Mesenchymal stem cell (in vitro differentiated cells and primary cell): ENCODE data around the gene IL36G.

Experiments used
- DNase-seq: peaks from one replicate; pipeline ENCODE4 v3.0.0-alpha.2; 2013
- H2AFZ ChIP-seq: one replicate; pipeline ENCODE4 v1.6.1; 2013; ENCODE audit warnings: low read depth, mild to moderate bottlenecking, control low read depth, inconsistent platforms, low read length, moderate library complexity
- H2AK5ac ChIP-seq: 2 replicates; pipeline ENCODE4 v1.6.1; 2013; ENCODE audit warnings: low read length, moderate library complexity, mild to moderate bottlenecking, inconsistent platforms; ENCODE audit not compliant: severe bottlenecking
- H2BK120ac ChIP-seq: one replicate; pipeline ENCODE4 v1.6.1; 2013; ENCODE audit warnings: low read depth, mild to moderate bottlenecking, inconsistent platforms, low read length, moderate library complexity
- H2BK12ac ChIP-seq, 2 experiments: one replicate each; pipeline ENCODE4 v1.6.1; 2013; ENCODE audit warnings: inconsistent platforms in 2 of 2, low read length in 2 of 2, mild to moderate bottlenecking in 2 of 2, moderate library complexity in 2 of 2, control low read depth in 1 of 2
- H2BK15ac ChIP-seq: one replicate; pipeline ENCODE4 v1.6.1; 2013; ENCODE audit warnings: mild to moderate bottlenecking, low read depth, inconsistent platforms; ENCODE audit not compliant: poor library complexity, severe bottlenecking
- H2BK5ac ChIP-seq: 2 replicates; pipeline ENCODE4 v1.6.1; 2013; ENCODE audit warnings: low read depth, mild to moderate bottlenecking, low read length, control low read depth, inconsistent platforms; ENCODE audit not compliant: poor library complexity, severe bottlenecking
- H3K14ac ChIP-seq, 2 experiments: one replicate each; pipeline ENCODE4 v1.6.1; 2013; ENCODE audit warnings: inconsistent platforms in 2 of 2, low read length in 2 of 2, control low read depth in 1 of 2, mild to moderate bottlenecking in 1 of 2, moderate library complexity in 1 of 2
- H3K18ac ChIP-seq, 2 experiments: one replicate each; pipeline ENCODE4 v1.6.1; 2013; ENCODE audit warnings: inconsistent platforms in 2 of 2, low read length in 2 of 2, control low read depth in 1 of 2, low read depth in 1 of 2, mild to moderate bottlenecking in 1 of 2
- H3K23ac ChIP-seq, 2 experiments: one replicate each; pipeline ENCODE4 v1.6.1; 2013; ENCODE audit warnings: inconsistent platforms in 2 of 2, low read length in 2 of 2, mild to moderate bottlenecking in 2 of 2, moderate library complexity in 2 of 2, control low read depth in 1 of 2
- H3K27ac ChIP-seq: 2 replicates; pipeline ENCODE4 v1.5.1; 2013; ENCODE audit warnings: mild to moderate bottlenecking, moderate library complexity, low read length, control low read depth, inconsistent platforms; ENCODE audit not compliant: poor library complexity, severe bottlenecking
- H3K27me3 ChIP-seq, 2 experiments: 2 replicates each; pipeline versions ENCODE4 v1.6.1 to v1.7.0; 2013; ENCODE audit warnings: low read length in 2 of 2, mild to moderate bottlenecking in 2 of 2, moderate library complexity in 2 of 2, control low read depth in 1 of 2, inconsistent platforms in 1 of 2; ENCODE audit not compliant: control insufficient read depth in 1 of 2, insufficient read depth in 1 of 2
- H3K36me3 ChIP-seq, 2 experiments: 2 replicates each; pipeline versions ENCODE4 v1.6.1 to v1.7.0; 2013; ENCODE audit warnings: low read length in 2 of 2, control low read depth in 1 of 2, inconsistent platforms in 1 of 2, low read depth in 1 of 2, mild to moderate bottlenecking in 1 of 2; ENCODE audit not compliant: insufficient read depth in 2 of 2, control insufficient read depth in 1 of 2
- H3K4ac ChIP-seq, 2 experiments: one replicate each; pipeline ENCODE4 v1.6.1; 2013; ENCODE audit warnings: inconsistent platforms in 2 of 2, low read length in 2 of 2, mild to moderate bottlenecking in 2 of 2, moderate library complexity in 2 of 2, control low read depth in 1 of 2, low read depth in 1 of 2
- H3K4me1 ChIP-seq: 2 replicates; pipeline ENCODE4 v1.6.1; 2013; ENCODE audit warnings: low read depth, low read length, control low read depth; ENCODE audit not compliant: control insufficient read depth, insufficient read depth
- H3K4me2 ChIP-seq: 2 replicates; pipeline ENCODE4 v1.6.1; 2013; ENCODE audit warnings: low read length, mild to moderate bottlenecking, inconsistent platforms; ENCODE audit not compliant: poor library complexity, severe bottlenecking
- H3K4me3 ChIP-seq, 2 experiments: 2 replicates each; pipeline versions ENCODE4 v1.5.1 to v1.7.0; 2013; ENCODE audit warnings: low read length in 2 of 2, mild to moderate bottlenecking in 2 of 2, control low read depth in 1 of 2, low read depth in 1 of 2; ENCODE audit not compliant: insufficient read depth in 1 of 2
- H3K79me1 ChIP-seq: replicated peaks from 2 replicates; pipeline ENCODE4 v1.6.1; 2013; ENCODE audit warnings: mild to moderate bottlenecking, control low read depth, low read length, inconsistent platforms; ENCODE audit not compliant: poor library complexity, severe bottlenecking
- H3K9ac ChIP-seq: 2 replicates; pipeline ENCODE4 v1.7.0; 2013; ENCODE audit warnings: mild to moderate bottlenecking, low read length, moderate library complexity
- H3K9me3 ChIP-seq: 2 replicates; pipeline ENCODE4 v1.7.0; 2013; ENCODE audit warnings: mild to moderate bottlenecking, low read length; ENCODE audit not compliant: control insufficient read depth
- H4K8ac ChIP-seq: one replicate; pipeline ENCODE4 v1.6.1; 2013; ENCODE audit warnings: inconsistent platforms, mild to moderate bottlenecking, low read length, moderate library complexity
- H4K91ac ChIP-seq: one replicate; pipeline ENCODE4 v1.6.1; 2013; ENCODE audit warnings: mild to moderate bottlenecking, low read length, inconsistent platforms
- WGBS: methylation state at CpG from one replicate; pipeline ENCODE4 v1.1.7; 2013; ENCODE audit warnings: mixed read lengths; 5-methylcytosine and 5-hydroxymethylcytosine counted together

The IL36G gene

GRCh38 chr2:112942654-112943002 lies 35.2 kb upstream of the IL36G start:
- H3K79me1 ChIP-seq = no peaks in the 10 kb centered on the region
- no peak overlapping the region for H2AK5ac ChIP-seq
- no peak overlapping the region for H2BK5ac ChIP-seq
- no peak overlapping the region for H2BK12ac ChIP-seq
- H3K4me2 ChIP-seq = no peak overlapping the region
- H3K18ac ChIP-seq = no peak overlapping the region
- H3K4me3 ChIP-seq = no peak overlapping the region
- H3K4me1 ChIP-seq = peaks cover 4% of the 10 kb centered on the region
- H3K36me3 ChIP-seq = no peaks in the 10 kb centered on the region
- H3K27me3 ChIP-seq = peaks cover 24 to 31% of the 10 kb centered on the region in 2 experiments
- H3K23ac ChIP-seq = no peak overlapping the region
- no peak overlapping the region for H4K91ac ChIP-seq
- WGBS = 56% methylated on average over 2 of the region's 2 CpGs
- no peak overlapping the region for H2AFZ ChIP-seq
- no peak overlapping the region for H3K9ac ChIP-seq
- no peak overlapping the region for H2BK120ac ChIP-seq
- H2BK15ac ChIP-seq = no peak overlapping the region
- no peak for DNase-seq
- no peak overlapping the region for H3K14ac ChIP-seq
- no peak overlapping the region for H3K27ac ChIP-seq
- no peak overlapping the region for H4K8ac ChIP-seq
- no peak overlapping the region for H3K4ac ChIP-seq
- H3K9me3 ChIP-seq = peaks cover 23% of the 10 kb centered on the region

DNA sequence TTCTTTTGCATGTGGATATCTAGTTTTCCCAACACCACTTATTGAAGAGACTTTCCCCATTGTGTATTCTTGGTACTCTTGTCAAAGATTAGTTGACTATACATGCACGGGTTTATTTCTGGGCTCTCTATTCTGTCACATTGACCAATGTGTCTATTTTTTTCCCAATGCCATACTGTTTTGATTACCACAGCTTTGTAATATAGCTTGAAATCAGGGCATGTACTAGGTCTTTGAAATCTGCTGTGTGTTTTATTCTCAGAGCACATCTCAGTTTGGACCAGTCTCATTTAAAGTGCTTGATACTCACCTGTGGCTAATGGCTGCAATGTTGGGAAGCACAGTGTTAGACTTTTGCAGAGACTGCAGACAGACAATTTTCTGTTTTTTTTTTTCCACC lies 32.8 kb upstream of the IL36G start:
- WGBS = 83% methylated on average over 1 of the region's 1 CpG

GRCh38 chr2:112946086-112946485 lies 31.7 kb upstream of the IL36G start:
- no peak overlapping the region for H2BK12ac ChIP-seq
- H3K36me3 ChIP-seq = no peaks in the 10 kb centered on the region
- no peak overlapping the region for H2BK15ac ChIP-seq
- no peak overlapping the region for H2AK5ac ChIP-seq
- H3K9ac ChIP-seq = no peak overlapping the region
- H3K14ac ChIP-seq = no peak overlapping the region
- H3K79me1 ChIP-seq = no peaks in the 10 kb centered on the region
- no peak overlapping the region for H3K18ac ChIP-seq
- H3K4me3 ChIP-seq = no peak overlapping the region
- peaks cover 24% of the 10 kb centered on the region for H3K9me3 ChIP-seq
- WGBS = 72% methylated on average over 2 of the region's 2 CpGs
- H2BK120ac ChIP-seq = no peak overlapping the region
- no peak overlapping the region for H3K4ac ChIP-seq
- DNase-seq = no peak
- no peak overlapping the region for H4K8ac ChIP-seq
- H3K23ac ChIP-seq = no peak overlapping the region
- H3K27ac ChIP-seq = no peak overlapping the region
- H3K4me1 ChIP-seq = peaks cover 1% of the 10 kb centered on the region
- no peak overlapping the region for H3K4me2 ChIP-seq
- peaks cover 27 to 45% of the 10 kb centered on the region in 2 experiments for H3K27me3 ChIP-seq
- no peak overlapping the region for H2BK5ac ChIP-seq
- H2AFZ ChIP-seq = no peak overlapping the region
- no peak overlapping the region for H4K91ac ChIP-seq

More for the DNA sequence above, 32.8 kb upstream of the IL36G start:
- Histone ChIP-seq H3K18ac (no peak overlapping the region), H3K4ac (no peak overlapping the region), H3K14ac (no peak overlapping the region), H3K9ac (no peak overlapping the region), H3K4me2 (no peak overlapping the region), H3K23ac (no peak overlapping the region), H2AFZ (no peak overlapping the region), H2BK5ac (no peak overlapping the region), H3K4me1 (peaks cover 1% of the 10 kb centered on the region), H2BK12ac (no peak overlapping the region), H2BK120ac (no peak overlapping the region), H3K4me3 (no peak overlapping the region), H3K36me3 (no peaks in the 10 kb centered on the region), H2AK5ac (no peak overlapping the region), H4K8ac (no peak overlapping the region), H3K79me1 (no peaks in the 10 kb centered on the region), H4K91ac (no peak overlapping the region), H3K27ac (no peak overlapping the region), H3K27me3 (peaks cover 27 to 34% of the 10 kb centered on the region in 2 experiments), H2BK15ac (no peak overlapping the region), H3K9me3 (peaks cover 24% of the 10 kb centered on the region)
- no peak for DNase-seq

DNA sequence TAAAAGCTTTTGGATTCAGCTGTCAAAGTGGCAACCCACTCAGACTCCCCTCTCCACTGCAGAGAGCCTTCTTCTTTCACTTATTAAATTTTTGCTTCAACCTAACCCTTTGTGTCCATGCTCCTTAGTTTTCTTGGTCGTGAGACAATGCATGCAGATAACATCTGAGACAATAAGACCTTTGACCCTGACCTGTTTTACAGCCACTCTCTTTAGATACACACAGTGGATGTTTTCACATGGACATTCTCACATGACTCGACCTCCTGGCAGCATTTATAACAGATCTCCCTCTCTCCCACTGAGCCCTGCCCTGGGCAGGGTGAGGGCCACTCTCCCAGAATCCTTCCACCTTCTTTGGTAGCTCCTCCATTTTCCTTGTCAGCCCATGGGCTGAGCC lies 30.4 kb upstream of the IL36G start:
- no peak overlapping the region for H3K14ac ChIP-seq

More for the DNA sequence above, 30.4 kb upstream of the IL36G start:
- Histone ChIP-seq H2BK12ac (no peak overlapping the region), H3K27me3 (peaks cover 30 to 55% of the 10 kb centered on the region in 2 experiments), H3K4me1 (peaks cover 1% of the 10 kb centered on the region), H3K9ac (no peak overlapping the region), H2BK15ac (no peak overlapping the region), H3K36me3 (no peaks in the 10 kb centered on the region), H3K4ac (no peak overlapping the region), H3K27ac (no peak overlapping the region), H2BK5ac (no peak overlapping the region), H3K23ac (no peak overlapping the region), H3K4me2 (no peak overlapping the region), H2BK120ac (no peak overlapping the region), H3K4me3 (no peak overlapping the region), H4K8ac (no peak overlapping the region), H4K91ac (no peak overlapping the region), H3K9me3 (peaks cover 24% of the 10 kb centered on the region), H3K79me1 (no peaks in the 10 kb centered on the region), H3K18ac (no peak overlapping the region), H2AK5ac (no peak overlapping the region), H2AFZ (no peak overlapping the region)
- 0% methylated on average over 2 of the region's 2 CpGs for WGBS
- DNase-seq = no peak
